ENCODE measurements around the gene HDAC2. TPM values are rescaled to one million over a fixed set of nuclear protein-coding genes. Genes with fewer than 3 reads are reported as not detected.

HDAC2 gene
- total RNA-seq, 3 donors from 2014 or later (not counting 1 experiment from before 2014, with no cell fraction given), result 55.1 to 74.5 (median 60.8) TPM

GRCh38 chr6:113978084-113978675 is 7.2 kb upstream of the HDAC2 start:
- no peak overlapping the region for H3K4me3 ChIP-seq (ENCODE audit: low read length)
- Mint-ChIP-seq H3K27ac (no peak overlapping the region), H3K9me3 (no peaks in the 10 kb centered on the region), H3K4me3 (no peak overlapping the region), H3K27me3 (ENCODE audit: low read depth in 2 of 2) (peaks cover 0 to 7% of the 10 kb centered on the region in 2 donors), H3K36me3 (no peaks in the 10 kb centered on the region), H3K4me1 (no peaks in the 10 kb centered on the region)
- no peak for DNase-seq
- no peak for TF ChIP-seq CTCF (IDR thresholded peaks at IDR 0.05)
- no peak overlapping the region for H3K27ac ChIP-seq (ENCODE audit: low read length)
- 94% methylated on average over 2 of the region's 3 CpGs for WGBS (ENCODE audit: insufficient coverage)
- no peaks in the 10 kb centered on the region for H3K9me3 ChIP-seq (ENCODE audit: control insufficient read depth, insufficient read depth, low read length)
- intact Hi-C loops (cut with micrococcal nuclease), result no loop called here
- H3K27me3 ChIP-seq (ENCODE audit: control insufficient read depth, insufficient read depth, low read length), result no peaks in the 10 kb centered on the region
- no peak for ATAC-seq
- no peaks in the 10 kb centered on the region for H3K36me3 ChIP-seq (ENCODE audit: control insufficient read depth, insufficient read depth, low read length)
- peaks cover 3% of the 10 kb centered on the region for H3K4me1 ChIP-seq (ENCODE audit: control insufficient read depth, insufficient read depth, low read length)

GRCh38 chr6:113976806-113977205 is 5.9 kb upstream of the HDAC2 start:
- Mint-ChIP-seq H3K4me3 (no peak overlapping the region), H3K9me3 (no peaks in the 10 kb centered on the region), H3K27me3 (ENCODE audit: low read depth in 2 of 2) (peaks cover 0 to 7% of the 10 kb centered on the region in 2 donors), H3K36me3 (no peaks in the 10 kb centered on the region), H3K27ac (no peak overlapping the region), H3K4me1 (no peaks in the 10 kb centered on the region)
- Histone ChIP-seq H3K27ac (ENCODE audit: low read length) (no peak overlapping the region), H3K4me1 (ENCODE audit: control insufficient read depth, insufficient read depth, low read length) (peaks cover 5% of the 10 kb centered on the region), H3K9me3 (ENCODE audit: control insufficient read depth, insufficient read depth, low read length) (no peaks in the 10 kb centered on the region), H3K4me3 (ENCODE audit: low read length) (no peak overlapping the region), H3K27me3 (ENCODE audit: control insufficient read depth, insufficient read depth, low read length) (no peaks in the 10 kb centered on the region), H3K36me3 (ENCODE audit: control insufficient read depth, insufficient read depth, low read length) (no peaks in the 10 kb centered on the region)
- TF ChIP-seq CTCF (IDR thresholded peaks at IDR 0.05), result no peak
- intact Hi-C loops (cut with micrococcal nuclease), result no loop called here
- WGBS (ENCODE audit: insufficient coverage), result 96% methylated on average over 2 of the region's 2 CpGs
- ATAC-seq (no peak), DNase-seq (no peak)

GRCh38 chr6:113971741-113972140 is 793 bp upstream of the HDAC2 start:
- Mint-ChIP-seq H3K36me3 (no peaks in the 10 kb centered on the region), H3K4me3 (peak overlapping the region; percentile 96), H3K4me1 (peaks cover 23 to 27% of the 10 kb centered on the region in 2 donors), H3K27ac (peak overlapping the region in 1 of 2 donors; percentile 95), H3K9me3 (no peaks in the 10 kb centered on the region), H3K27me3 (ENCODE audit: low read depth in 2 of 2) (peaks cover 0 to 4% of the 10 kb centered on the region in 2 donors)
- DNase-seq, result peak in 1 of 2 donors; percentile 21
- Histone ChIP-seq H3K4me3 (ENCODE audit: low read length) (peak overlapping the region; percentile 88), H3K27ac (ENCODE audit: low read length) (no peak overlapping the region), H3K27me3 (ENCODE audit: control insufficient read depth, insufficient read depth, low read length) (no peaks in the 10 kb centered on the region), H3K4me1 (ENCODE audit: control insufficient read depth, insufficient read depth, low read length) (peaks cover 12% of the 10 kb centered on the region), H3K36me3 (ENCODE audit: control insufficient read depth, insufficient read depth, low read length) (no peaks in the 10 kb centered on the region), H3K9me3 (ENCODE audit: control insufficient read depth, insufficient read depth, low read length) (no peaks in the 10 kb centered on the region)
- WGBS (ENCODE audit: insufficient coverage), result 88% methylated on average over 2 of the region's 2 CpGs
- TF ChIP-seq CTCF (IDR thresholded peaks at IDR 0.05), result no peak
- intact Hi-C loops (cut with micrococcal nuclease), result no loop called here
- ATAC-seq, result no peak
